Measurements from ENCODE around the gene RARS1.

The RARS1 gene

GRCh38 chr5:168562279-168562678 lies 76.0 kb downstream of the RARS1 start:
- DNase-seq = no peak

GRCh38 chr5:168563959-168564358 lies 77.7 kb downstream of the RARS1 start:
- DNase-seq = no peak

- no peak for DNase-seq
Measured at GRCh38 chr5:168568738-168569137, 82.5 kb downstream of the RARS1 start.

Measured in fibroblast of skin of abdomen (primary cell).